Measurements from ENCODE around the gene BLM. TPM values are rescaled to one million over a fixed set of nuclear protein-coding genes. Genes with fewer than 3 reads are reported as not detected.

BLM gene
- total RNA-seq, 1 experiment from 2014 or later: 41.3 TPM

GRCh38 chr15:90816401-90817116, 99.4 kb downstream of the BLM start:
- H3K27ac Mint-ChIP-seq: no peak overlapping the region; a peak in 1 of 7 replicates
- no peak overlapping the region for H3K18ac ChIP-seq (ENCODE audit: insufficient read length, low read depth, low read length)

More at GRCh38 chr15:90816401-90817116, 99.4 kb downstream of the BLM start:
- no peaks in the 10 kb centered on the region for H3K9me3 ChIP-seq (ENCODE audit: control insufficient read depth, low read depth, low read length)
- no peak overlapping the region for H3K4me2 ChIP-seq (ENCODE audit: insufficient read depth, insufficient read length, low read length)
- H3K27me3 ChIP-seq (ENCODE audit: insufficient read depth, low read length): no peaks in the 10 kb centered on the region
- H2BK120ac ChIP-seq (ENCODE audit: low read depth, low read length, poor library complexity, severe bottlenecking): no peak overlapping the region
- Mint-ChIP-seq H3K36me3 (ENCODE audit: insufficient read depth in 1 of 3, low read depth in 3 of 3) (peaks cover 5 to 34% (median 31%) of the 10 kb centered on the region in 3 experiments; a peak in 6 of 7 replicates), H3K27me3 (ENCODE audit: low read depth) (no peaks in the 10 kb centered on the region), H3K4me3 (no peak overlapping the region), H3K4me1 (peaks cover 39 to 55% of the 10 kb centered on the region in 2 experiments), H3K9me3 (no peaks in the 10 kb centered on the region)
- H2BK20ac ChIP-seq (ENCODE audit: low read depth, low read length, poor library complexity, severe bottlenecking): no peak overlapping the region
- H3K23me2 ChIP-seq (ENCODE audit: insufficient read length, low read depth, low read length, poor library complexity, severe bottlenecking): no peaks in the 10 kb centered on the region
- H3K56ac ChIP-seq (ENCODE audit: insufficient read length, low read depth, low read length): no peak overlapping the region
- no peaks in the 10 kb centered on the region; the same call in 1 of the 2 replicates for H3K4me1 ChIP-seq (ENCODE audit: insufficient read depth, low read length)
- H2BK15ac ChIP-seq (ENCODE audit: low read depth, low read length): no peak overlapping the region
- no peak overlapping the region for H2BK12ac ChIP-seq (ENCODE audit: insufficient read length, low read depth, low read length)
- H3K14ac ChIP-seq (ENCODE audit: insufficient read depth, low read length): no peak overlapping the region
- no peak overlapping the region for H4K5ac ChIP-seq (ENCODE audit: insufficient read length, low read depth, low read length)
- no peak overlapping the region for H2AFZ ChIP-seq (ENCODE audit: low read length)
- no peak overlapping the region for H3K27ac ChIP-seq (ENCODE audit: insufficient read length, low read depth, low read length)
- H4K91ac ChIP-seq (ENCODE audit: insufficient read length, low read depth, low read length): no peak overlapping the region
- no peak overlapping the region for H2AK5ac ChIP-seq (ENCODE audit: insufficient read length, low read length)
- no peak overlapping the region for H3T11ph ChIP-seq (ENCODE audit: low read length)
- H4K8ac ChIP-seq (replicated peaks; ENCODE audit: insufficient read length, low read depth, low read length): no peak overlapping the region
- TF ChIP-seq CTCF (conservative IDR thresholded peaks at IDR 0.05): no peak
- no peak overlapping the region for H3K9ac ChIP-seq (ENCODE audit: extremely low read depth, insufficient read length, low read length)
- no peak overlapping the region for H3K23ac ChIP-seq (ENCODE audit: insufficient read length, low read depth, low read length)
- no peaks in the 10 kb centered on the region for H3K79me2 ChIP-seq (ENCODE audit: insufficient read depth, low read length)
- H3K79me1 ChIP-seq (ENCODE audit: insufficient read depth, low read depth, low read length, poor library complexity, severe bottlenecking): no peaks in the 10 kb centered on the region
- DNase-seq: no peak
- no CpG with 5 or more reads among the region's 15 CpGs for WGBS (ENCODE audit: extremely low coverage, insufficient read length, low lambda C conversion rate)
- H3K4ac ChIP-seq (ENCODE audit: low read depth, low read length): no peak overlapping the region
- H2BK5ac ChIP-seq (ENCODE audit: insufficient read length, low read length): no peak overlapping the region
- no peaks in the 10 kb centered on the region for H4K20me1 ChIP-seq (ENCODE audit: control insufficient read depth, insufficient read depth, insufficient read length)

All from H9 (cell line).